GM12873 (cell line): ENCODE data around the gene ARHGAP42.

ENCODE experiments used
- CTCF ChIP-seq: IDR thresholded peaks from 2 replicates; pipeline ENCODE4 v1.5.1; 2012; ENCODE audit warnings: low read depth, mild to moderate bottlenecking, moderate library complexity, low read length, control low read depth; ENCODE audit not compliant: insufficient read depth; ENCODE audit errors: missing control alignments

The ARHGAP42 gene, protein sequence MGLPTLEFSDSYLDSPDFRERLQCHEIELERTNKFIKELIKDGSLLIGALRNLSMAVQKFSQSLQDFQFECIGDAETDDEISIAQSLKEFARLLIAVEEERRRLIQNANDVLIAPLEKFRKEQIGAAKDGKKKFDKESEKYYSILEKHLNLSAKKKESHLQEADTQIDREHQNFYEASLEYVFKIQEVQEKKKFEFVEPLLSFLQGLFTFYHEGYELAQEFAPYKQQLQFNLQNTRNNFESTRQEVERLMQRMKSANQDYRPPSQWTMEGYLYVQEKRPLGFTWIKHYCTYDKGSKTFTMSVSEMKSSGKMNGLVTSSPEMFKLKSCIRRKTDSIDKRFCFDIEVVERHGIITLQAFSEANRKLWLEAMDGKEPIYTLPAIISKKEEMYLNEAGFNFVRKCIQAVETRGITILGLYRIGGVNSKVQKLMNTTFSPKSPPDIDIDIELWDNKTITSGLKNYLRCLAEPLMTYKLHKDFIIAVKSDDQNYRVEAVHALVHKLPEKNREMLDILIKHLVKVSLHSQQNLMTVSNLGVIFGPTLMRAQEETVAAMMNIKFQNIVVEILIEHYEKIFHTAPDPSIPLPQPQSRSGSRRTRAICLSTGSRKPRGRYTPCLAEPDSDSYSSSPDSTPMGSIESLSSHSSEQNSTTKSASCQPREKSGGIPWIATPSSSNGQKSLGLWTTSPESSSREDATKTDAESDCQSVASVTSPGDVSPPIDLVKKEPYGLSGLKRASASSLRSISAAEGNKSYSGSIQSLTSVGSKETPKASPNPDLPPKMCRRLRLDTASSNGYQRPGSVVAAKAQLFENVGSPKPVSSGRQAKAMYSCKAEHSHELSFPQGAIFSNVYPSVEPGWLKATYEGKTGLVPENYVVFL

GRCh38 chr11:100687054-100687629, at the start of gene ARHGAP42:
Gene ARHGAP42 (plus strand): TSS chr11:100687288. CDS start chr11:100687679, 391 bp downstream.
- no peak for TF ChIP-seq CTCF

GRCh38 chr11:100637706-100638105, 49.4 kb upstream of the ARHGAP42 start:
- TF ChIP-seq CTCF, result no peak

DNA sequence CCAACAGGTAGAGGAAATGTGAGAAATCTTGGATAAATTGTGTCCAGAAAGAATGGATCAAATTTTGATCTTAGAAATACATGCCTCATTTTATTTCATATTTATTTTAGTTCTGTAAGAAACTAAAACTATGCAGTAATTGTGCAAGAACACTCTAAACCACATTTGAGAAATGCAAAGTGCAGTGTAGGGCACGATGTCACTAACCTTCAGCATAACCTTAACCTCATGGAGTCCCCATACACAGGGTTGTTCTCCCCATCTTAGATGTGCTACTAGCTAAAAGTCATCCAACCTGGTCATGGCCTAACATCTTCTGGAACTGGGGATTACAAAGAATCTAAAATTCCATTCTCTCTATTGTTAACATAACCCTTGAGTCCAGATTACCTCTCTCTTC, 48.4 kb upstream of the ARHGAP42 start:
- no peak for TF ChIP-seq CTCF

DNA sequence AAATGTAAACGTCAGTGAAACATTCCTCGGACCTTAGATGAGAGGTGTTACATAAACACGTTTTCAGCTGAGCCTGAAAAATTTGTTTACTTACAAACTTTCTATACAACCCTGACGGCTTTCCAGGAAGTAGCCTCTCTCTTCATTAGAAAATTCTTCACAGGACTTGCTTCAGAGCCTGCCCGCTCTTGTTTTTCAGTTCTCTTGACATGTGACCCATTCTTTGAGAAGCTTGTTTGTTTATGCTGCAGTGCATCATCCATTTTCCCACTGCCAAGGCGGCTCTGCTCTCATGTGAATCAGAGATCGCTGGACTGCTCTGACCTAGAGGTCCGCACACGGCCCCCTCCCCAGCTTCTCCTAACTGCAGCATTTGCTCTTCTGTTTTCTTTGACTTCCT, 47.9 kb upstream of the ARHGAP42 start:
- no peak for TF ChIP-seq CTCF

DNA sequence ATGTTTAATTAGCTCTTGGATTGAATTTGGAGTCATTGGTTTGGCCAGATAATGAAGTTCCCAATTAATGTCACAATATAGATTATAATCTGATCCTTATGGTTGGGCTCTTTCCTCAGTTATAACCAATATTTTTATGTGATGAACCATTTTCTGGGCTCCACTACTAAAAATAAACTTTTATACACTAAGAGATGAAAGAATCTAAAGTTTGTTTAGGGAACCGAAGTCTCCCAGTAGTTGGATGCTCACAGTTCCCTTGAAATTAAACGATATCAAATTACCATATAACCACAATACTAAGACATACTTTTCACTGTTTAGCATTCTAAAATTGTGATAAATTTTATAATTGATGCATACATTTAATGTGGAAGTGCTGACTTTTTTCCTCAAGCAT, 47.0 kb upstream of the ARHGAP42 start:
- no peak for TF ChIP-seq CTCF

GRCh38 chr11:100640646-100641045, 46.4 kb upstream of the ARHGAP42 start:
- TF ChIP-seq CTCF, result no peak

- no peak for TF ChIP-seq CTCF
These were observed 45.6 kb upstream of the ARHGAP42 start for GRCh38 chr11:100641456-100641855.
